GM18873 (cell line): ENCODE results near the gene NOVA1.
"Not testable (repeated sequence)": the region's sequence is repeated elsewhere in the genome, so short reads cannot be mapped to it uniquely, and the experiment has no call there.

Experiments used
- ATAC-seq: cut with Tn5 transposase; IDR thresholded peaks from one replicate; pipeline ENCODE4 v1.9.1; 2021; ENCODE audit warnings: mild to moderate bottlenecking, moderate library complexity, moderate number of reproducible peaks; ENCODE audit not compliant: unreplicated experiment, low FRiP score

Gene NOVA1, protein sequence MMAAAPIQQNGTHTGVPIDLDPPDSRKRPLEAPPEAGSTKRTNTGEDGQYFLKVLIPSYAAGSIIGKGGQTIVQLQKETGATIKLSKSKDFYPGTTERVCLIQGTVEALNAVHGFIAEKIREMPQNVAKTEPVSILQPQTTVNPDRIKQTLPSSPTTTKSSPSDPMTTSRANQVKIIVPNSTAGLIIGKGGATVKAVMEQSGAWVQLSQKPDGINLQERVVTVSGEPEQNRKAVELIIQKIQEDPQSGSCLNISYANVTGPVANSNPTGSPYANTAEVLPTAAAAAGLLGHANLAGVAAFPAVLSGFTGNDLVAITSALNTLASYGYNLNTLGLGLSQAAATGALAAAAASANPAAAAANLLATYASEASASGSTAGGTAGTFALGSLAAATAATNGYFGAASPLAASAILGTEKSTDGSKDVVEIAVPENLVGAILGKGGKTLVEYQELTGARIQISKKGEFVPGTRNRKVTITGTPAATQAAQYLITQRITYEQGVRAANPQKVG

DNA sequence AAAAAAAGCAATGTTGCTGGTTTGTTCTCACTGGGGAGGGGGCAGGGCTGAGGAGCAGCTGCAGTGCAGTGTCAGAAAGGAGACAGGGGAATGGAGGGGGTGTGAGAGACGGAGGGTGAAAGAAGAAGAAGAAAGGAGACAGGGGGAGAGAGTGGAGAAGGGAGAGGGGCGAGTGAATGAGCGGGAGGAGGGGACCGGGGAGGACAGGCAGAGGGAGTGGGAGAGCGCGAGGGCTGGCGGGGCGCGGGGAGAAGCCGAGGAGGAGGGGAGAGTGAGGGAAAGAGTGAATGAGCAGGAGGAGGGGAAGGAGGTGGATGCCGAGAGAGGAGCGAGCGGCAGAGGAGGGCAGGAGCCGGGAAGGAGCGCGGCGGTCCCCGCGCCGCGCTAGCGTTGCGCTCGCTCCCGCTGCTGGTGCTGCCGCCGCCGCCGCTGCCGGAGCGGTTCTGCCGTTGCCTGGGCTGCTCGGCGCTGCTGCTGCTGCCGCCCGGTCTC lies at the start of gene NOVA1:
Gene NOVA1, minus strand, starts transcription at position 445 of the 492 bp plus-strand sequence. CDS start 597 bp downstream, outside the sequence.
- ATAC-seq, result no peak

DNA sequence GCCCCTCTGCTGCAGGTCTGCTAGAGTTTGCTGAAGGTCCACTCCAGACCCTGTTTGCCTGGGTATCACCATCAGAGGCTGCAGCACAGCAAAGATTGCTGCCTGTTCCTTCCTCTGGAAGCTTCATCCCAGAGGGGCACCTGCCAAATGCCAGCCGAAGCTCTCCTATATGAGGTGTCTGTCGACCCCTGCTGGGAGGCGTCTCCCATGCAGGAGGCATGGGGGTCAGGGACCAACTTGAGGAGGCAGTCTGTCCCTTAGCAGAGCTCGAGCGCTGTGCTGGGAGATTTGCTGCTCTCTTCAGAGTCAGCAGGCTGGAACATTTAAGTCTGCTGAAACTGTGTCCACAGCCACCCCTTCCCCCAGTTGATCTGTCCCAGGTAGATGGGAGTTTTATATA lies 47.2 kb upstream of the NOVA1 start:
- not testable (repeated sequence) for ATAC-seq

DNA sequence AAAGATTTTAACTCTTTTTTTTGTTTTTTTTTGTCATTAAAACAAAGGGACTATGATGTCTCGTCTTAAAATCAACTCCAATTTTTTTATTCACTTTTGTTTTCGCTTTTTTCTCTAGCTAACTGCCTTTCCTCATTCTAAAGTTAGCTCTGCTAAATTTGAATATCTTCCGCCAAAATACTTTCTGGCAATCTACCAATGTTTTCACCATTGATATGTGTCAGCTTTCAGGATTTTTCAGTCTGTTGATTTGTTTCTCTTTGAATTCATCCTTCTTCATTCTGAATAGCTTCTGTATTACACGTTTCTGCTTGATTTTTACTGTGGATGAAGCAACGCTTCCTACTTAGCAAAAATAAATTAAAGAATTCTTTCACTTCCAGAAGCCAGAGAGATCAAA lies 38.7 kb upstream of the NOVA1 start:
- no peak for ATAC-seq

DNA sequence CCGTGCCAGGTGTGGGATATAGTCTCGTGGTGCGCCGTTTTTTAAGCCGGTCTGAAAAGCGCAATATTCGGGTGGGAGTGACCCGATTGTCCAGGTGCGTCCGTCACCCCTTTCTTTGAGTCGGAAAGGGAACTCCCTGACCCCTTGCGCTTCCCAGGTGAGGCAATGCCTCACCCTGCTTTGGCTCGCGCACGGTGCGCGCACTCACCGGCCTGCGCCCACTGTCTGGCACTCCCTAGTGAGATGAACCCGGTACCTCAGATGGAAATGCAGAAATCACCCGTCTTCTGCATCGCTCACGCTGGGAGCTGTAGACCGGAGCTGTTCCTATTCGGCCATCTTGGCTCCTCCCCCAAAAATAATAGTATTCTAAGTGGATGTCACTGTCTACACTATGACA lies 37.1 kb upstream of the NOVA1 start:
- not testable (repeated sequence) for ATAC-seq

DNA sequence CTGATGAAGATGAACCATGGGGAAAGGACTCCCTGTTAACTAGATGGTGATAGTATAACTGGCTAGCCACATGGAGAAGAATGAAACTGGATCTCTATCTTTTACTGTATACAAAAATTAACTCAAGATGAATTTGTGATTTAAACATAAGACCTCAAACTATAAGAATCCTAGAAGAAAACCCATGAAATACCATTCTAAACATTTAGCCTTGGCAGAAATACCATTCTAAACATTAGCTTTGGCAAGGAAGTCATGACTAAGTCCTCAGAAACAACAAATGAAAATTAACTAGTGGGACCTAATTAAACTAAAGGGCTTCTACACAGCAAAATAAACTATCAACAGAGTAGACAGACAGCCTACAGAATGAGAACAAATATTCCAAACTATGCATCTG lies 28.4 kb upstream of the NOVA1 start:
- ATAC-seq, result no peak

DNA sequence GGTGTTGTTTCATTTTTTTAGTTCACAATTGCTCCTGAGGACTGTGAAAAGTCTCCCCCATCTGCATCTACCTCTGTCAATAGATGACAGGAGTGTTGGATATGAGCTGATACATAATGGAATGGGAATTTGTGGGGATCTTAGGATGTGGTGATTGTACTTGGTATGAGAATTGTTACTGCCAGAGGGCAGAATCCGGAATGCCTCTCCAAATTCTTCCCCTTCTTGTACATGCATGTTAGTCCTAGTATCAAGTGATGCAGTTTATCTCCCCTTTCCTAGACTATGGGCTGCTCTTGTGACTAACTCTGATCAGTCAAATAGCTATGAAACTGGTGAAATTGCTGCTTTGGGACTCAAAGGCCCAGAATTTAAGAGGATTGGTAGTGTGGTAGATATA lies 24.8 kb upstream of the NOVA1 start:
- no peak for ATAC-seq

DNA sequence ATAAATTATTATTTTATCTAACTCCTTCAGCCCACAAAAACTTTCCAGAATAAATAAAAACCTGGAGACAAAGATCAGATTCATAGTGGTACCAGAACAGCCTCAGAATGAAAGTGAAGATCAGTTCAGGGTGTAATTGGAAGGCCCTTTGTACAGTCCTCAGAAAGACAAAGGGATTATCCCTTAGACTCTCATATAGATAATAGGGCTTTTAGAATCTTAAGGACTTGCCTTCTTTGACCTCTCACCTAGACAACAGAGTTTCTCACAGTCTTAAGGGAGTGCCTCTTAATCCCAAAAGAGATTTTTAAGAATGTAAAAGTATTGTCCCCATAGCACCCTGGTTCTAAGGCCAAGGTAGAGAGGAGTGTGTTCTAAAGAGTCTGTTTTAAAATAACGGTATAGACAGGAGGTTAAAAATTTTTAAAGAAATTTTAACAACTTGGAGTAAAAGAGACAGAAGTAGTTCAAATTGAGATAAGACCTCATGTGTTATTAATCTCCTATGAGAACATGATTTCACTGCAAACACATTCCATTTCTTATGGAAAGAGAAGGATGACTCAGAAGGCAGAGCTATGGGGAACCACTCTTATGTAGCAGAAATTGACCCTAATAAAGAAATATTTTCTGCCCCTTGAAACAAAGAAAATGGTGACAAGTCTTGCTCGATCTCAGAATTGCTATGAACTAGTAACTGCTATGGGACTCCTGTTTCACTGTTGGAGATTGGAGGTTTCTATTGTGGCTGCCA lies 24.2 kb upstream of the NOVA1 start:
- no peak for ATAC-seq

DNA sequence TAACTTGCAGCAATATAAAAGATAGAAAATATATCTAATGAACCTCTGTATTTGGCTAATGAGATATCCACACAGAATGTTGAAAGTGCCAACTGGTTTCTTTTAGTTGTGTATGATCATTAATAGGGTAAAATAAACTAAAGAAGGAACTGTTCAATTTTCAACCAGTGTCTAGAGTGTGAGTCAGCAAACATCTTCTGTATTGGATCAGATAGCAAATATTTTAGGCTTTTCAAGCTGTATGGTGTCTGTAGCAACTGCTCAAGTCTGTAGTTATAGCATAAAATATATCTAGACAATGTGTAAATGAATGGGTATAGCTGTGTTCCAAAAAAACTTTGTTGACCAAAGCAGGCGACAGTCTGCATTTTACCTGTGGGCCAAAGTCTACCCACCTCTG lies 23.5 kb upstream of the NOVA1 start:
- ATAC-seq, result no peak

DNA sequence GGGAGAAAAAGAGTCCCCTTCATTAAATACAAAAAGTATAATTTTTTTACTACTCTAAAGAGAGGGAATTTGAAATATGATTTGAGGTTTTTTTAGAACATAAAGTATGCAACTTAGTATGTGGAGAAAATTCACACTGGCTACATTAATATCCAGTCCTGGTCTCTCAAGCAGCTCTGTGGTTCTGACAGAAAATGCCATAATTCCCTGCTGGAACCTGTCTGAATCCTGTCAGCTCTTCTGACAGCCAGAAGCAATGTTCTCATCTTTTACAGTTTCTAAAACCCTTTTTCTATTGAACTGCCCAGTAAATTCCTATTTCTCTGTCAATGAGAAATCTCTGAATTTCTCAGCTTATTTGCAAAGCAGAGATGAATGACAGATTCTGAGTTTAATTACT lies 13.4 kb upstream of the NOVA1 start:
- no peak for ATAC-seq

DNA sequence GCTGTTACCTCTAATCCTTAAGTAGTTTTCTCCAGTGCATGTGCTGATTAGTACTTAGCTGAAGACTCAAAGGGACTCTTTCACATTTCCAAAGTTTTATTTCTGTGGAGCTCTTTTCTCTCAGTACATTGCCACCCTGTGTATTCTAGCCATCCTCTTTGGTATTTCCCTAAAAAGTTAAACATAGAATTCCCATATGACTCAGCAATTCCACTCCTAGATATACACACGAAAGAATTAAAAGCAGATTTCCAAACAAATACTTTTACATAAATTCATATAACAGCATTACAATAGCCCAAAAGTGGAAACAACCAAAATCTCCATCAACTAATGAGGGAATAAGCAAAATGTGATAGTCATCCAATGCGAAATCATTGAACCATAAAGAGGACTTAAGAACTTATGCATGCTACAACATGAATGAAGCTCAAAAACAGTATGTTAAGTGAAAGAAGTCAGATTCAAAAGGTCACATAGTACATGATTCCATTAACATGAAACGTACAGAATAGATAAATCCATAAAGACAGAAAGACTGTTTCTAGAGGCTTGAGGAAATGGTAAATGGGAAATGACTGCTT lies 9.0 kb upstream of the NOVA1 start:
- ATAC-seq, result no peak

DNA sequence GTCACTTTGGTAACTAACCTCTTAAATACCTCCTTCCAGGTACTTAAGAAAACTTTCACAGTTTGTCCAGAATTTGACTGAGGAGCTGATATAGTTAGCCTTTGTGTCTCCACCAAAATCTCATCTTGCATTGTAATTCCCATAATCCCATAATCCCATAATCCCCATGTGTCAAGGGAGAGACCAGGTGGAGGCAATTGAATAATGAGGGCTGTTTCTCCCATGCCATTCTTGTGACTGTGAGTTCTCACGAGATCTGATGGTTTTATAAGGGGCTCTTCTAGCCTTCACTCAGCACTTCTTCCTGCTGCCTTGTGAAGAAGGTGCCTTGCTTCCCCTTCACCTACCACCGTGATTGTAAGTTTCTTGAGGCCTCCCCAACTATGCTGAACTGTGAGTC lies 7.8 kb upstream of the NOVA1 start:
- no peak for ATAC-seq

DNA sequence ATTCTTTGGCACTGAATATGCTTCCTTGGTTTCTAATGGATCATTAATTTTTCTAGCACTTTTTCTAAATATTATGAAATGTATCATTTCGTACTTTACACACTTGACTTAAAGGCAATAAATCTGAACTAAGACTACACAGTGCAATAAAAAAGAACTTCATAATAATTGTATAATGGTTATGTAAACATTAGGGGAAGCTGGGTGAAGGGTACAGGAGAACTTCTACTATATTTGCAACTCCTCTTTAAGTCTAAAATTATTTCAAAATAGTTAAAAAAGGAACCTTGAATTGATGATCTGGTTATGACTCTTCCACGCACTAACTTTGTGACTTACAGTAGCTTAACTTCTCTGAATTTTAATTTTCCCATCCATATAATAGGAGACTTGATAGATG lies 5.1 kb upstream of the NOVA1 start:
- no peak for ATAC-seq

DNA sequence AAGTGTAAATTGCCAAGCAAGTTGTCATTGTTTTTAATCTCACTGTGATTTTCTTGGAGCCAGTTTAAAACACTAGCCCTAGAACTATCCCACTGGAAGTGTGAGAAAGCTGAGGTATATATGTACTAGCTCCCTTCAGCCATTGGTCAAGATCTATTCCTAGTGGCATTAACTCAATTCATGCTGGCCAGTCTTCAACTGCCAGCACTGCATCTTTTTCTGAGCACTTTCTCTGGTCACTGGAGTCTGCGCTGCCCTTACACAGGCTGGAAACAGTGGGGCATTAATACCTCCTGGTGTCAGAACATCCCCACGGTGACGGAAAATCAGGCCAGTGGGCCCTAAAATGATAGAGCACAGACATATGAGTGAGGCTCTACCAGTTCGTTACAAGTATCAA lies 4.0 kb upstream of the NOVA1 start:
- no peak for ATAC-seq

DNA sequence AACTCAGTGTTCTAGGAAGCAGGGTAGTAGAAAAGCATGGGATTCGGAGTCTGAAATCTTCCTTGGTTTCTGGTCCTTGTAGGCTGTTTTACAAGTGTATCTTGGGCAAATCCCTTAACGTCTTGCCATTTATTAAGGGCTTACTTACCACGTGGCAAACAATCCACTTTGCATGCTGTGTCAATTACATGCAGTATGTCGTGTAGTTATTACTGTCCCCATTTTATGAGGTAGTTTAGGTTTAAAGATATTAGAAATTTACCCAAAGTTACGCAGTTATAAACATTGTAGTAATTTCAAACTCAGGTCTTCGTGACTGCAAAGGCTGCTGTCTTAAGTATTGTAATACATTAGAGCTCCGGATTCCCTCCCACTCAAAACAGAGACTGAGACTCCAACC lies 1.5 kb upstream of the NOVA1 start:
- no peak for ATAC-seq

DNA sequence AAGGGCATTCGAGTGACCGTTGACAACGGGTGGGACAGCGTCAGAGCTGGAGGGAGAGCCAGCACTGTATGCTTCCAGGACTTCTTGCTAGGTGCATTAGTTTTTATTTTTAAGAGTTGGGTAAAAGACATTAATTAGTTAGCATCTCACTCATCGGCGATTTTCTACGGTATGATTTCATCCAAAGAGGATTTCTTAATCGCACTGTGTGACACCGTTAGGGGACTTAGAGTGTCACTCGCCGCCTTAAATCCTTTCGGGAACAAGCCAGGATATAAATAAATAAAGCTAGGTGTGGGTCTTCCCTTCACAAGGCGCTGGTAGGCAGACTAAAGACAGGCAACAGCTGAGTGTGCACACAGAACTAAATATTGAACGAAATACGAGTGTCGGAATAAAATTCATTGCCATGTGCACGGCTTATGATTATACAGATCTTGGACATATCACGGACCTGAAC lies 869 bp upstream of the NOVA1 start:
- ATAC-seq, result no peak

DNA sequence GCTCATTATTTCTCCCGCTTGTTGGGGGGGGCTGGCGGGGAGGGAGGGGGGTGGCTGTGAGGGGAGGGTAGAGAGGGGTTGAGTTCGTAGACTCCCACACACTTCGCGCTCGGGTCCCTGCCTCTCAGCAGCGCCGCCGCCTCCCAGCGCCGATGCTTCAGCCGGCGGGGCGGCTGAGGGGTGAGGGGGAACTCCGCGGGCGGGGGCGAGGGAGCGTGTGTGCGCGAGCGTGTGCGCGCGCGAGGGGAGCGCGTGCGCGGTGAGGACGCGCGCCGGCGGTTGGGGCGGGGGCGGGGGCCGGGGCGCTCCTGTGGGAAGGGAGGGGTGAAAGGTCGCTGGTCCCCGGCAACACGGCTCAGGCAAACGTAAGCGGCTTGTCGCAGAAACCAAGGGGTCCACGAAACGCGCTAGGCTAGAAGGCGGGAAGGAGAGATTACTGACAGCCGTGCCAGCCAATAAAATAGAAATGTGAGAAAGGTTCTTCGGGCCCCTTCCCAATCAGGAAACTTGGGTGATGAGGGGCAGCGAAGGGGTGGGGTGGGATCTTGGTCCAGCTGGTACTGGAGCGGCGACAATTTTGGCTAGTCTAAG lies 343 bp upstream of the NOVA1 start:
- no peak for ATAC-seq

DNA sequence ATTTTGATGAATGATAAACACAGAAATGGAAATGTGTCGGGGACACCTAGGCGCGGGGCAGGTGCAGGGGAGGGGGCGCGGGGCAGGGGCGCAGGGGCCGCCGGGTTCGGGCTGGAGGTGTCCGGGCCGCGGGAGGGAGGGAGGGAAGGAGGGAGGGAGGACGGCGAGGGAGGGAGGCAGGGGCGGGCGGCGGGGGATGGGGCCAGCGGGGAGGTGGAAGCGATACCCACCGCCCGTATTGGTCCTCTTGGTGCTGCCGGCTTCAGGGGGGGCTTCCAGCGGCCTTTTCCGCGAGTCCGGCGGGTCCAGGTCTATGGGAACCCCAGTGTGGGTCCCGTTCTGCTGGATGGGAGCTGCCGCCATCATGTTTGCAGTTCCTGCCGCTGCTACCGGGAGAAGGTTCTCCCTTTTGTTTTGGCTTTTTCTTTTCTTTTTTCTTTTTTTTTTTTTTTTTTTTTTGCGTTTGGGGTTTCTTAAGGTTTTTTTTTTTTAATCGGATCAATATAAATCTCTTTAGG lies 703 bp downstream of the NOVA1 start:
- ATAC-seq, result no peak

DNA sequence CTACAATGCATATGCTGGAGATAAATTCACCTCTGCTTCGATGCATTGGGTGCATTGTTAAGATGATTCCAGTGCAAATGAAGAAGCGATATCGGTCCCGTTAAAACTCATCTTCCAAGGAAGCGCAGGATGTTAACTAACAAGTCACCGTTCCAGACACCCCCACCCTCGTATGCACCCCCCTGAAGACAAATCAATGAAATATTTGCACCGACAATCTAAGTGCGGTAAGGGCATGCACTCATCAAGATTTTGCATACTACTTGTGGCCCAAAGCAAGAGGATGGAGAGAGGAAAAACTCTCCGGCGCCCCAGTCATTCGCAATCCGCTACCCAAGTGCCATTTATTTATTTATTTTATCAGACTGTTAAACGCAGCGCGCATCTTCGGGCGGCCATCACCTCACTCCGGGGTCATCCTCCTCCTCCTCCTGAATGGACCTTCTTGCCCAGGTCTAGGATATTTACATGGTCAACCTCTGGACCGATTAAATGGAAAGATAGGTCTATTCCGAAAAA lies 1.2 kb downstream of the NOVA1 start:
- no peak for ATAC-seq

DNA sequence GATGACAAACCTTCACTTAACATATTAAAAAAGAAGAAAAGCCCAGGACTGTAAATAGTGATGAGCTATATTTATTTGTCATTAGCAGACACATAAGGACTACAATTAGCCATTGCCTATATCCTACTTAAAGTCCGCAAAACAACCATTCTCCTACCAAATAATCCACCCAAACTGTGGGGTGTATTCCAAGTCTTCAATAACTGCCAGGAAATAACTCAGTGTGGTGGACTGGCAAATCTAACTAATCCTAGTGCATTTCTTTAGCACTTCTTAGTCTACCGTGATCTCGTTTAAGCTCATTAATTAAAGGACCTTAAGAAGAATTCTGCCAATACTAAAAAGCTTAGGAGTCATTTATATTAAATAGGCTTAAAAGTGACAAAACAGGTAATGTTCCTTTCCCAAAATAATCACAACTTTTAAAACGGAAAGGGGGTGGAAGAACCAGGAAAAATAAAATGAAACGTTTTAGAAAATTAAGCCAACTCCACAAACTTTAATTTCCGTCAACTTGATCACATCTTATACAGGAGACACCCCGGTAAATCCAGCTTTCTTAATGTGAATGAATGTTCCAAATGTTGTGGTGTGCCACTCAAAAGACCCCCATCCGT lies 1.8 kb downstream of the NOVA1 start:
- no peak for ATAC-seq
